Heart right ventricle (tissue), 16 donors: ENCODE results near the gene CCL7. TPM values are rescaled to one million over a fixed set of nuclear protein-coding genes. Genes with fewer than 3 reads are reported as not detected.

Experiments
- ATAC-seq, 8 donors: fragments of 200-7000 bp; cut with Tn5 transposase; one replicate each; pipeline ENCODE4 v1.9.1; 2020; ENCODE audit warnings: mild to moderate bottlenecking in 8 of 8, moderate library complexity in 8 of 8, moderate number of reproducible peaks in 1 of 8
- DNase-seq, 2 donors: peaks; one replicate each; pipeline ENCODE4 v3.0.0-alpha.2; 2020
- H3K27ac ChIP-seq, 10 donors: fragments of 200-600 bp; sonication (generic) in 2 of 10; one replicate each; pipeline versions ENCODE4 v1.5.0 to v1.8.0; 2020 to 2022; ENCODE audit warnings: mild to moderate bottlenecking in 3 of 10
- H3K27me3 ChIP-seq, 7 donors: fragments of 200-600 bp; one replicate each; pipeline ENCODE4 v1.8.0; 2021 to 2022; ENCODE audit warnings: mild to moderate bottlenecking in 2 of 7
- H3K36me3 ChIP-seq, 9 donors: fragments of 200-600 bp; sonication (generic) in 1 of 9; one replicate each; pipeline versions ENCODE4 v1.5.0 to v1.8.0; 2020 to 2022; ENCODE audit warnings: mild to moderate bottlenecking in 2 of 9
- H3K4me1 ChIP-seq, 9 donors: fragments of 200-600 bp; sonication (generic) in 1 of 9; one replicate each; pipeline versions ENCODE4 v1.5.0 to v1.8.0; 2020 to 2022; ENCODE audit warnings: mild to moderate bottlenecking in 4 of 9
- H3K4me3 ChIP-seq, 10 donors: fragments of 200-600 bp; sonication (generic) in 2 of 10; one replicate each; pipeline versions ENCODE4 v1.5.0 to v1.8.0; 2020 to 2022; ENCODE audit warnings: mild to moderate bottlenecking in 7 of 10, moderate library complexity in 2 of 10
- H3K9me3 ChIP-seq, 11 donors: fragments of 200-600 bp in 10 of 11; sonication (generic) in 2 of 11; one replicate each; pipeline versions ENCODE4 v1.5.0 to v1.8.0; 2013 to 2022; ENCODE audit warnings: mild to moderate bottlenecking in 2 of 11, control low read depth in 1 of 11, moderate library complexity in 1 of 11
- whole genome bisulfite sequencing, 2 donors: extraction: QIAGEN DNeasy Blood & Tissue Kit; methylation state at CpG; one replicate each; pipeline ENCODE4 v1.1.7; 2013; ENCODE audit warnings: inconsistent platforms in 1 of 2; 5-methylcytosine and 5-hydroxymethylcytosine counted together
- intact Hi-C, 10 donors: fragments of 100-400 bp; cut with DNase I; formaldehyde crosslinking; loops; one replicate each; pipeline versions ENCODE4 v1.11.1 to v1.14.2; 2022
- polyA plus RNA-seq, 2 donors: library from polyadenylated mRNA; stranded (reverse); fragments of 200-250 nt; gene quantifications; one replicate each; pipeline ENCODE4 v1.2.3, GENCODE V29; 2013
- total RNA-seq, 10 donors: library from RNA; stranded (reverse); fragmentation: NEBNext Ultra II Directional in 3 of 10; extraction: Animal tissue kit (Norgen Biotek cat#: 25700) in 3 of 10; gene quantifications; one replicate each; pipeline versions ENCODE4 v1.2.1 to v1.2.4, GENCODE V29; 2021 to 2023
- TF ChIP-seq, protein P1 (sequence below), 9 donors: fragments of 200-600 bp; sonication (generic) in 2 of 9; IDR thresholded peaks; one replicate each; pipeline versions ENCODE4 v1.5.0 to v1.8.0; 2021 to 2022; ENCODE audit warnings: antibody characterized with exemption in 9 of 9, mild to moderate bottlenecking in 5 of 9, moderate library complexity in 1 of 9
- donor health status: Arrhythmogenic right ventricular cardiomyopathy.
- donor health status: ischemic (EF 13 %, LVEDD 7.1; RV severe dilation, severe dysfunction).
- donor health status: healthy with polysubstance abuse.
- donor health status: DM: no; HTN: yes; CAD: no.
- donor health status: DM: no; HTN: no; CAD: no.
- donor health status: ischemic (EF 25% LVEDD 6.9; RV normal size, moderate dysfunction).
- donor health status: ischemic (EF 25% LVEDD 5.7; RV mildly dilated, moderate dysfunction).
- donor health status: healthy.
- donor health status: DM: yes; HTN: yes; CAD: no.
- donor health status: Ischemic cardiomyopathy.
- donor health status: ischemic (EF 35%, LVEDD 5.7; RV mildly dilated, moderate dysfunction).
- donor health status: nonischemic (EF 11% LVEDD 7.7; RV severe dilation, severe dysfunction).
- donor health status: DM: yes; HTN: yes; CAD: no.
- donor health status: PGD.
- donor health status: ischemic (EF 29% LVEDD 5.4; RV normal size, mild dysfunction).
- donor health status: nonischemic (EF 23%, LVEDD 6.1; RV moderate dilation, normal function).

Gene CCL7
- total and polyA plus RNA-seq, 12 donors: 0.29 to 0.65 TPM; not detected in 10

DNA sequence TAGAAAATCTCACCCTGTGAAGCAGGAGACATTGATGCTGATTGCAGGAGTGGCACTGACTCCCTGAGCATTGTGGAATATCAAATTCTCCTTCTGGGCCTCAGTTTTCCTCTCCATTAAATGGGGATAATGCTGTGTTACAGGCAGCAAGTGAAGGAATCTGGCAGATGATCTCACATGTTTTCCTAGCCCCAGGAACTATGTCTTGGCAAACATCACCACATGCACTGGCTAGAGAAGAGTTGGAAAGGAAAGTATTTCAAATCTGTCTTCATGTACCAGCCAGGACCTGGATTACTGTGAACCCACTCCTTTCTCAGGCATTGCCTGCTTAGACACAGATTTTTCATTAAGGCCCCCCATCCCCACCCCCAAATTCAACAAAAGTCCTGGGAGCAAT is 35.6 kb downstream of the CCL7 start:
- intact Hi-C loops: loop anchor here (1.0 to 5.0 kb wide), 8 partner anchors 52 to 106 kb away; partner anchors contain the start of genes CCL1 (in 2 of the 10) and CCL13 (in 1 of the 10)
- Histone ChIP-seq H3K27ac (no peak overlapping the region), H3K4me3 (no peak overlapping the region), H3K27me3 (no peaks in the 10 kb centered on the region), H3K9me3 (no peaks in the 10 kb centered on the region), H3K4me1 (peaks cover 0 to 69% (median 39%) of the 10 kb centered on the region in 9 donors), H3K36me3 (no peaks in the 10 kb centered on the region)
- no peak for DNase-seq
- ATAC-seq: no peak
- TF ChIP-seq, protein P1, sequence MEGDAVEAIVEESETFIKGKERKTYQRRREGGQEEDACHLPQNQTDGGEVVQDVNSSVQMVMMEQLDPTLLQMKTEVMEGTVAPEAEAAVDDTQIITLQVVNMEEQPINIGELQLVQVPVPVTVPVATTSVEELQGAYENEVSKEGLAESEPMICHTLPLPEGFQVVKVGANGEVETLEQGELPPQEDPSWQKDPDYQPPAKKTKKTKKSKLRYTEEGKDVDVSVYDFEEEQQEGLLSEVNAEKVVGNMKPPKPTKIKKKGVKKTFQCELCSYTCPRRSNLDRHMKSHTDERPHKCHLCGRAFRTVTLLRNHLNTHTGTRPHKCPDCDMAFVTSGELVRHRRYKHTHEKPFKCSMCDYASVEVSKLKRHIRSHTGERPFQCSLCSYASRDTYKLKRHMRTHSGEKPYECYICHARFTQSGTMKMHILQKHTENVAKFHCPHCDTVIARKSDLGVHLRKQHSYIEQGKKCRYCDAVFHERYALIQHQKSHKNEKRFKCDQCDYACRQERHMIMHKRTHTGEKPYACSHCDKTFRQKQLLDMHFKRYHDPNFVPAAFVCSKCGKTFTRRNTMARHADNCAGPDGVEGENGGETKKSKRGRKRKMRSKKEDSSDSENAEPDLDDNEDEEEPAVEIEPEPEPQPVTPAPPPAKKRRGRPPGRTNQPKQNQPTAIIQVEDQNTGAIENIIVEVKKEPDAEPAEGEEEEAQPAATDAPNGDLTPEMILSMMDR (IDR thresholded peaks at IDR 0.05): no peak

DNA sequence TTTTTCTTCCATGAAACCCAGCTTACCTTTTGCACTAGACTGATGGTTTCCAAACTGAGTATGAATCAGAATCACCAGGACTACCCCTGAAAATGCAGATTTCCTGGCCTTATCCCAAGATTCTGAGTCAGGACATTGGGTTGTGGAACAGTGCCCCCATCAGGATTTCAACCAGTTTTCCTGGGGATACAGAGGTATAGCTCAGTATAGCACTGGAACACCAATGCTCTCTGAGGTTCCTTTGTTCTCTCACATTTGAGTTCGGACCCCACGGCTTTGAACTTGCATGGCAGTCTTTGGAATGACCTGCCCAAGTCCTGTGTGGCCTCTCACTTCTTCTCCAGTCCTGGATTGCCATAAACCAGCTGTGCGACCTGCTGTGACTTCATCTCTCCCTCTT is 36.4 kb downstream of the CCL7 start:
- WGBS, 2 donors: 63 to 64% methylated on average over 3 of the region's 3 CpGs
- ATAC-seq (peak; percentile 68 to 86 (median 80)), DNase-seq (peak in 1 of 2 donors; percentile 48)
- no peaks in the 10 kb centered on the region for H3K9me3 ChIP-seq
- H3K27ac ChIP-seq: peak overlapping the region in 5 of 10 donors; percentile 2 to 69 (median 30)
- intact Hi-C loops: loop anchor here (1.0 to 5.0 kb wide), 8 partner anchors 51 to 107 kb away; partner anchors contain the start of genes CCL1 (in 2 of the 10) and CCL13 (in 1 of the 10)
- peaks cover 0 to 64% (median 32%) of the 10 kb centered on the region in 9 donors for H3K4me1 ChIP-seq
- no peaks in the 10 kb centered on the region for H3K36me3 ChIP-seq
- no peak overlapping the region for H3K4me3 ChIP-seq
- TF ChIP-seq, protein P1 (IDR thresholded peaks at IDR 0.05): peak in 8 of 9 donors; percentile 45 to 69 (median 55)
- H3K27me3 ChIP-seq: peaks cover 0 to 5% (median 0%) of the 10 kb centered on the region in 7 donors

DNA sequence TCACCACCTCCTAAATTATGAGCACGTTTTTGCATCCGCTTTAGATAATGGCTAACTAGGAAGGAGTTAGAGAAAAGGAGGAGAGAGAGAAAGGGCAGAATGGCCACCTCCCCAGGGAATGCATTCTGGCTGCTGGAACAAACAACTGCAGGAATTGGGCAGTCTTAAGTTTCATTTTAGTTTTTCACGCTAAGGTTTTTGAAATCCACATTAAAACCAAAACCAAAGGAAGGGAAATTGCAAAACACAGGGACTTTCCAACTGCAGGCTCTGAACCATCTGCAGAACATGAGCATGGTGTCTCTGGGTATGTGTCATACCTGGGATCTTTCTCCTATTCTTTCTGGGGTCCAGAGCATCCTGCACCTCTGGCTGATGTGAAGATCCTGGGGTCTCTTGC is 37.1 kb downstream of the CCL7 start:
- intact Hi-C loops: loop anchor here in 9 of 10 donors (1.0 to 5.0 kb wide), 7 partner anchors 50 to 106 kb away; partner anchors contain the start of genes CCL1 (in 2 of the 9) and CCL13 (in 1 of the 9)
- H3K4me1 ChIP-seq: peaks cover 0 to 61% (median 30%) of the 10 kb centered on the region in 9 donors
- peak in 5 of 8 donors; percentile 39 to 49 (median 46) for ATAC-seq
- H3K27ac ChIP-seq: peak overlapping the region in 5 of 10 donors; percentile 2 to 69 (median 39)
- TF ChIP-seq, protein P1 (IDR thresholded peaks at IDR 0.05): no peak
- H3K4me3 ChIP-seq: no peak overlapping the region
- DNase-seq: peak; percentile 24 to 34
- H3K27me3 ChIP-seq: peaks cover 0 to 5% (median 0%) of the 10 kb centered on the region in 7 donors
- 31 to 36% methylated on average over 3 of the region's 3 CpGs for WGBS, 2 donors
- H3K36me3 ChIP-seq: no peaks in the 10 kb centered on the region
- H3K9me3 ChIP-seq: no peaks in the 10 kb centered on the region

DNA sequence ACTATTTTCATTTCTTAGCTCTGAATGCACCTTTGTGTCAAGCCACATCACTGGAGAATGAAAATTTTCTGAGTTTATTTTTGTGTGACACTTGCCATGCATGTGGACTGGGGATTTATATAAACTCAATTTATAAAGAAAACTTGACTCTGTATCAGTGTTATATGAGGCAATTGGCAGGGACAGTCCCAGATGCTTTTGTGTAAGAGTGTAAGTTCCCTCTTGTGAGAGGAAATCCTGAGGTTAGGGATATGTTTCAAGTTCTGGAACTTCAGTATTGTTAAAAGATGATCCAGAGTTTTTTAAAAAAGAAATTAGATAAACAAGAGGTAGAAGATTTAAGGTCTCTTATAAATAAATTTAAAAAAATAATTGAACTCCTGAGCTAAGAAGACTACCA is 38.4 kb downstream of the CCL7 start:
- TF ChIP-seq, protein P1 (IDR thresholded peaks at IDR 0.05): no peak
- DNase-seq (no peak), ATAC-seq (no peak)
- H3K36me3 ChIP-seq: no peaks in the 10 kb centered on the region
- no peak overlapping the region for H3K4me3 ChIP-seq
- peaks cover 0 to 5% (median 0%) of the 10 kb centered on the region in 7 donors for H3K27me3 ChIP-seq
- peak overlapping the region in 1 of 10 donors; percentile 57 for H3K27ac ChIP-seq
- H3K4me1 ChIP-seq: peaks cover 0 to 59% (median 38%) of the 10 kb centered on the region in 9 donors
- intact Hi-C loops: loop anchor here in 6 of 10 donors (5.0 kb wide), 4 partner anchors 49 to 106 kb away; partner anchors contain the start of genes CCL1 (in 2 of the 6) and CCL13 (in 1 of the 6)
- H3K9me3 ChIP-seq: no peaks in the 10 kb centered on the region
